Measurements from ENCODE around the gene UBQLN4.

GRCh38 chr1:156064615-156065014 lies 11.0 kb upstream of the UBQLN4 start:
- TF ChIP-seq MTF1 (CRISPR knock-in tag; IDR thresholded peaks at IDR 0.05; ENCODE audit: borderline replicate concordance) (no peak), ATF2 (CRISPR knock-in tag; IDR thresholded peaks at IDR 0.05) (no peak), POLR2A (conservative IDR thresholded peaks at IDR 0.05) (no peak), CTCF (IDR thresholded peaks at IDR 0.05 in 2 of 3, conservative IDR thresholded peaks at IDR 0.05 in 1 of 3; ENCODE audit: insufficient read depth in 2 of 3, low read depth in 1 of 3, low read length in 3 of 3) (no peak), FOXK1 (CRISPR knock-in tag; IDR thresholded peaks at IDR 0.05; ENCODE audit: borderline replicate concordance) (no peak), UBTF (IDR thresholded peaks at IDR 0.05; ENCODE audit: borderline replicate concordance in 1 of 2, low read depth in 2 of 2, low read length in 2 of 2) (no peak), JUND (IDR thresholded peaks at IDR 0.05; ENCODE audit: borderline replicate concordance, low read depth, low read length) (no peak), JUND (tag; IDR thresholded peaks at IDR 0.05; ENCODE audit: borderline replicate concordance, low read depth, low read length) (no peak), CGGBP1 (CRISPR knock-in tag; IDR thresholded peaks at IDR 0.05) (no peak), MCM5 (IDR thresholded peaks at IDR 0.05; ENCODE audit: low read depth) (no peak), SMARCA5 (IDR thresholded peaks at IDR 0.05) (no peak), POLR2AphosphoS5 (IDR thresholded peaks at IDR 0.05; ENCODE audit: control insufficient read depth, insufficient read depth, low read depth, low read length) (no peak)
